ENCODE data around the gene TMEM117.

- no peak for TF ChIP-seq CTCF (IDR thresholded peaks at IDR 0.05)
- TF ChIP-seq POLR2A (IDR thresholded peaks at IDR 0.05), result no peak
Measured at GRCh38 chr12:44377443-44378187, 541.7 kb downstream of the TMEM117 start.
